ENCODE results near the gene FAAP100.

- TF ChIP-seq POLR2A (IDR thresholded peaks at IDR 0.05): no peak
- TF ChIP-seq, protein P1, sequence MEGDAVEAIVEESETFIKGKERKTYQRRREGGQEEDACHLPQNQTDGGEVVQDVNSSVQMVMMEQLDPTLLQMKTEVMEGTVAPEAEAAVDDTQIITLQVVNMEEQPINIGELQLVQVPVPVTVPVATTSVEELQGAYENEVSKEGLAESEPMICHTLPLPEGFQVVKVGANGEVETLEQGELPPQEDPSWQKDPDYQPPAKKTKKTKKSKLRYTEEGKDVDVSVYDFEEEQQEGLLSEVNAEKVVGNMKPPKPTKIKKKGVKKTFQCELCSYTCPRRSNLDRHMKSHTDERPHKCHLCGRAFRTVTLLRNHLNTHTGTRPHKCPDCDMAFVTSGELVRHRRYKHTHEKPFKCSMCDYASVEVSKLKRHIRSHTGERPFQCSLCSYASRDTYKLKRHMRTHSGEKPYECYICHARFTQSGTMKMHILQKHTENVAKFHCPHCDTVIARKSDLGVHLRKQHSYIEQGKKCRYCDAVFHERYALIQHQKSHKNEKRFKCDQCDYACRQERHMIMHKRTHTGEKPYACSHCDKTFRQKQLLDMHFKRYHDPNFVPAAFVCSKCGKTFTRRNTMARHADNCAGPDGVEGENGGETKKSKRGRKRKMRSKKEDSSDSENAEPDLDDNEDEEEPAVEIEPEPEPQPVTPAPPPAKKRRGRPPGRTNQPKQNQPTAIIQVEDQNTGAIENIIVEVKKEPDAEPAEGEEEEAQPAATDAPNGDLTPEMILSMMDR (IDR thresholded peaks at IDR 0.05): no peak
Observed at GRCh38 chr17:81591971-81592370, 39.8 kb upstream of the FAAP100 start.
